HG03571 (cell line): ENCODE results near the gene KLHL10.
A peak's percentile ranks its signal among the peaks of the same experiment; 100 is the strongest.
"Not testable (repeated sequence)": the region's sequence is repeated elsewhere in the genome, so short reads cannot be mapped to it uniquely, and the experiment has no call there.

Experiments
- ATAC-seq: cut with Tn5 transposase; IDR thresholded peaks from one replicate; pipeline ENCODE4 v1.9.1; 2021; ENCODE audit not compliant: unreplicated experiment

KLHL10 gene

DNA sequence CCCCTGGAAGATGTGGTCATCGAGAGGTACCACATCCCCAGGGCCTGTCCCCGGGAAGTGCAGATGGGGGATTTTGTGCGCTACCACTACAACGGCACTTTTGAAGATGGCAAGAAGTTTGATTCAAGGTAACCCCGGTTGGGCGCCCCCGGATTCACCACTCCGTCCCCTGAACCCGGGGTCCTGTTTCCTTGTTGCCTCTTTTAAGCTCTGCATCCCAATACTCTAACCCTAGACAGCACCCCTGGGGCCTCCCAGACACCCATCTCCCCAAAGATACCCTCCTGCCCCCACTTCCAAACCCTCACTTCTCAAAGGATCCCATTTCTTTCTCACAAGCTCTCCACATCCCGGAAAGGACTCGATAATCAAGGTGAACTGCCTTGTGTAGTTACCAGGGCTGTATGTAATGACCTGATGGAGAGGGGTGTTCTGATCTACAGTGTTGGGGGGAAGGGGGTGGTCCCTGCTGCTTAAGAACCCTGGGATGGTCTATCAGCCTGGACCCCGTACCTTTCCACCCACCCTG lies 24.4 kb upstream of the KLHL10 start:
- ATAC-seq = no peak

DNA sequence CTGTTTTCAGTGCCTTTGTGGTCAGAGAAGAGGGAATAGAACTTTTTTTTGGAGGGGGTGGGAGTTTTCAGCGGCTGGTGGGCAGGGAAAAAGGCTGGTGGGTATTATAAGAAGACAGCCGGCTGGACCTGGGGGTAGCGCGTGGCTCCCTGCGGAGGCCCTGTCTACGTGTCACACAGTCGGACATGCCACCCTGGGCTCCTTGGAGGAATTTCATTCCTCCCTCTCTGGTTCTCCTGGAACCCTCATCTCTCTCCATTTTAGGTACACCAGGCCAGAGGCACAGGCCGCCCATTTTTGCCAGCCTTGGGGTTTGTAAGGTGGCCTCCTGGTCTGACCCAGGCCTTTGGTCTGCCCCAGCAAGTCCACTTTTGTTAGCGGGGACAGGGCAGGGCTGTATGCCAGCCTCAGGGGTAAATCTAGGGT lies 23.9 kb upstream of the KLHL10 start:
- no peak for ATAC-seq

DNA sequence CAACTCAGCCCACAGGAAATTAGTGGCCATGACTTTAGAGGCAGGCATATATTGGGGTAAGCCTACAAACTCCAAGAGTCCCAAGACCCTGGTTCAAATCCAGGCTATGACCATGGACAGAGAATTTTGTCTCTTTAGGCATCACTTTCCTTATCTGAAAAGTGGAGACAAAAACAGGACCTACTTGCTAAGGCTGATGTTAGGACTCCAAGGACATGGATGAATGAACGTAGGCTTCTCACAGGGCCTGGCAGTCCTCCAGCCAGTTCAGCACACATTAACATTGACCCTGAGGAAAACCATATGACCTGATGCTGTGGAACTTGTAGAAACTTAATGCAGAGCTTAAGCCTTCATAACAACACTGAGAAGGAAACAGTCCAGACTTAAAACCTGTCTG lies 23.4 kb upstream of the KLHL10 start:
- ATAC-seq = no peak

DNA sequence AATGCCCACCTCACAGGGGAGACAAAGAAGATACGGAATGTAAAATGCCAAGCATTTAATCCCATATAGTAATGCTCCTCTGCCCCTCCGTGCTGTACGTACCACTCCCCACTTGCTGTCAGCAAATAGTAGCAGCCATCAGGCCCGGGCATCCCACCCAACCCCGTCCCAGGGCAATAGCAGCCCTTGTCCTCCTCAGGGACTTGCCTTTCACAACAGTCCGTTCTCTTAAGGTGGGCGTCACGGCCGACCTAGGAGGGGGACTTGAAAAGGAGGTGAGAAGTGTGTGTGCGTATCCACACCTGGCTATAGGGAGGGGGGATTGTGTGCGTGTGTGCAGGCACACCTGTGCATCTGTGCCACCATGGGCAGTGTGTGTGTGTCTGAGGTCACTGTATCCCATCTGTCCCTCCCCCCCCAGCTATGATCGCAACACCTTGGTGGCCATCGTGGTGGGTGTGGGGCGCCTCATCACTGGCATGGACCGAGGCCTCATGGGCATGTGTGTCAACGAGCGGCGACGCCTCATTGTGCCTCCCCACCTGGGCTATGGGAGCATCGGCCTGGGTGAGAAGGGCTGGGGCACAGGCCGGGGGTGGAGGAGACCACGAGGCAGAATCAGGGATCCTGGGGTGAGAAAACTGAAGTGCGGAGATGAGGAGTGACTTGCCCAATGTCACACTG lies 20.8 kb upstream of the KLHL10 start:
- ATAC-seq = no peak

DNA sequence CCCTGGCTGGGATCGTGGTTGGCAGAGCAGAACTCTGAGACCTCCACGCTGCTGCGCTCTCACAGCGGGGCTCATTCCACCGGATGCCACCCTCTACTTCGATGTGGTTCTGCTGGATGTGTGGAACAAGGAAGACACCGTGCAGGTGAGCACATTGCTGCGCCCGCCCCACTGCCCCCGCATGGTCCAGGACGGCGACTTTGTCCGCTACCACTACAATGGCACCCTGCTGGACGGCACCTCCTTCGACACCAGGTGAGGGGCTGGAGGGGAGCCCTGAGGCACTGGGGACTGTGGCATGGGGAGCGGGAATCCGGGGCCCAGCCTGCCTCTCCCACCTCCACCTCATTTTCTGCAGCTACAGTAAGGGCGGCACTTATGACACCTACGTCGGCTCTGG lies 19.6 kb upstream of the KLHL10 start:
- no peak for ATAC-seq

DNA sequence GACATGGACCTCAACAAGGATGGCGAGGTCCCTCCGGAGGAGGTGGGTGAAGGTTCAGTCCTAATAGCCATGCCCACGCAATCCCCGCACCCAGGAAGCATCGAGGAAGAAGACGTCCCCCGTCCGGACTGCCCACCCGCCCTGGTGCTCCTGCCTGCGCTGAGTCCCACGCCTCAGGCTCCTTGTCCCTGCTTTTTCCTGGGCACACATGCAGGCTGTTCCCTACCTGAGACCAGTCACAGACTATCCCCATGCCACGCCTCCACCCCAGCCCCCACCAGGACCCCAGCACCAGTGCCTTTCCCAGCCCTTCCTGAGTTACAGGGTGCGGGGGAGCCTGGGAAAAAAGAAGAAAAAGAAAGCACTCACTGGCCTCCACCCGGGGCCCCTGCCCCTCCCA lies 15.8 kb upstream of the KLHL10 start:
- no peak for ATAC-seq

DNA sequence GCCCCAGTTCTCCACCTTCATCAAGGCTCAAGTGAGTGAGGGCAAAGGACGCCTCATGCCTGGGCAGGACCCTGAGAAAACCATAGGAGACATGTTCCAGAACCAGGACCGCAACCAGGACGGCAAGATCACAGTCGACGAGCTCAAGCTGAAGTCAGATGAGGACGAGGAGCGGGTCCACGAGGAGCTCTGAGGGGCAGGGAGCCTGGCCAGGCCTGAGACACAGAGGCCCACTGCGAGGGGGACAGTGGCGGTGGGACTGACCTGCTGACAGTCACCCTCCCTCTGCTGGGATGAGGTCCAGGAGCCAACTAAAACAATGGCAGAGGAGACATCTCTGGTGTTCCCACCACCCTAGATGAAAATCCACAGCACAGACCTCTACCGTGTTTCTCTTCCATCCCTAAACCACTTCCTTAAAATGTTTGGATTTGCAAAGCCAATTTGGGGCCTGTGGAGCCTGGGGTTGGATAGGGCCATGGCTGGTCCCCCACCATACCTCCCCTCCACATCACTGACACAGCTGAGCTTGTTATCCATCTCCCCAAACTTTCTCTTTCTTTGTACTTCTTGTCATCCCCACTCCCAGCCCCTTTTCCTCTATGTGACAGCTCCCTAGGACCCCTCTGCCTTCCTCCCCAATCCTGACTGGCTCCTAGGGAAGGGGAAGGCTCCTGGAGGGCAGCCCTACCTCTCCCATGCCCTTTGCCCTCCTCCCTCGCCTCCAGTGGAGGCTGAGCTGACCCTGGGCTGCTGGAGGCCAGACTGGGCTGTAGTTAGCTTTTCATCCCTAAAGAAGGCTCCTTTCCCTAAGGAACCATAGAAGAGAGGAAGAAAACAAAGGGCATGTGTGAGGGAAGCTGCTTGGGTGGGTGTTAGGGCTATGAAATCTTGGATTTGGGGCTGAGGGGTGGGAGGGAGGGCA lies 15.1 kb upstream of the KLHL10 start:
- ATAC-seq = no peak

DNA sequence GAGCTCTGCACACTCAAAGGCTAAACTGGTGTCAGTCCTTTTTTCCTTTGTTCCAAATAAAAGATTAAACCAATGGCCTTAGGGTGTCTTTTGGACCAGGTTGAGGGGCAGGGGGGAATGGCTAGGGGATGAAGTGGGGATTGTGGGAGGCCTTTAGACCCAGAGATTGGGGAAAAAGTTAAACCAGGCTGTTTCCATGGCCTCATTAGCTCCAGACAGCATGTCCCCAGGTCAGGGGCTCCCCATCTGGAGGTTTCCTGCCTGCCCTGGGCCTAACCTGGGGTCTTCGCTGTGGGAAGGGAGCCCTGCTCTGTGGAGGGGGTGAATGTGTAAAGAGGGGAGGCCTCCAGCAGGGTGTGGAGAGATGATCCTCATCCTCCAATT lies 14.5 kb upstream of the KLHL10 start:
- no peak for ATAC-seq

DNA sequence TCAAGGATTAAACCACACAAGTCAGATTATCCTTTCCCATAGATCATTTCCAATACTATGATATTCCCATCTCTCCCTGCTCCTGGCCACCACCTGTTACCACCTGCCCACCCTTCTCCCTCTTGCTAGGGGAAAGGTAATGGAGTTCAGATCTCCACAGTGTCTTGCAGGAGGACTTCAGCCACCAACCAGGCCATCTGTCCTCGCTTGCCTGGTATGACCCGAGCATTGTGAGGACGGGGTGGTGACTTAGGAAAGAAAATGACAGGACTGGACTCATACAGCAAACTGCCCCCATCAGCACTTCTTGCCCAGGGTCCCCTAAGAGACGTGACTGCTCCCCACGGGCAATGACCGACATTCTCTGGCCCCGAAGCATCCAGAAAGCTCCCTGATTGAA lies 14.0 kb upstream of the KLHL10 start:
- no peak for ATAC-seq

DNA sequence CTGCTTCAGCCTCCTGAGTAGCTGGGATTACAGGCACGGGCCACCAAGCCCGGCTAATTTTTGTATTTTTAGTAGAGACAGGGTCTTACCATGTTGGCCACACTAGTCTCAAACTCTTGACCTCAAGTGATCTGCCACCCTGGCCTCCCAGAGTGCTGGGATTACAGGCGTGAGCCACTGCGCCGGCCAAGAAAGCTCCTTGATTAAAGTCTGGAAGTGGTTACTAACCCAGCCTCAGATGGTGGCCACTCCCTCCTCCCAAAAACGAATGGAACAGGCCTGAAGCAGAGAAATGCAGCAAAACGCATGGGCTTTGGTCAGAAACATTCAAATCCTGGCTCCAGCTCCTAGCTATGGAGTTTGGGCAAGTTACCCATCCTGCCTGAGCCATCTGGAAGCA lies 13.5 kb upstream of the KLHL10 start:
- no peak for ATAC-seq

DNA sequence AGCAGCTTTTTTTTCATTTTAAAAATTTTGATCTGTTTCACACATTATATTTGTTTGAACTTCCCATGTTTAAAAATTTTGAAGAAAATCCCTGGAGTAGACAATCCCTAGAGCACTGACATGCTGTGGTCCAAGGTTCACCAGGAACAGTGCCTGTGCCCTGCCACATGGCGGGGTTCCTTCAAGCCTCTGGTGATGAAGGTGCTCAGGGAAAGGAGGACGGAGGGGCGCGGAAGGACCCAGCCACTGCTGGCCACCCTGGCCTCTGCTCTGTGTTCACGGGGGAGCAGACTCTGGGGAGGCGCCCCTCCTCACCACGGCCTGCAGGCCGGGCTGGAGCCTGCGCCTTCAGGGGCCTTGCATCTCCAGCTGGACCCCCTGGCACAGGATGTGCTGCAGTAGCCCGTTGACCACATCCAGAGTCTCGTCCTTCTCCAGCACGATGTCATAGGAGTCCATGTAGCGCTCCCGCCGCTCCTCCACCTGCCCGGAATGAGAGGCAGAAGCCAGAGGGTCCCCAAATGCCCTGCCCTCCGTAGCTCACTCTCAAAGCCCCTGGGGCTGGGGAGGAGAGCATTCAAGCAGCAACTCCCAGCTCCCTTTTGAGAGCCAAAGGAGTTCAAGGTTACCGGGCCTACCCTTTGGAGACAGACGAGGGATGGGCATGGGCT lies 12.3 kb upstream of the KLHL10 start:
- no peak for ATAC-seq

DNA sequence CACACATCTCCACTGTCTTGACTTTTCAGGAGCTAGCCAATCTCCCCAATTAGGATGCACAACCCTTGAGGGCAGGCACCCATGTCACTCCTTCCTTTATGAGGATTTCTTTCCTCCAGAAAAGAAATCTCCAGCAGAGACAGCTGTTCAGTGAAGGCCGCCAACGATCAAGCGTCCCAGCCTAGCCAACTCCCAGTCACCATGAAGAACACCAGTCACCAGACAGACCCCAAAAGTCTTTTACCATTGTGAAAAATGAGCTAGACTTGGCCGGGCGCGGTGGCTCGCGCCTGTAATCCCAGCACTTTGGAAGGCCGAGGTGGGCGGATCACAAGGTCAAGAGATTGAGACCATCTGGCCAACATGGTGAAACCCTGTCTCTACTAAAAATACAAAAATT lies 7.7 kb upstream of the KLHL10 start:
- not testable (repeated sequence) for ATAC-seq

DNA sequence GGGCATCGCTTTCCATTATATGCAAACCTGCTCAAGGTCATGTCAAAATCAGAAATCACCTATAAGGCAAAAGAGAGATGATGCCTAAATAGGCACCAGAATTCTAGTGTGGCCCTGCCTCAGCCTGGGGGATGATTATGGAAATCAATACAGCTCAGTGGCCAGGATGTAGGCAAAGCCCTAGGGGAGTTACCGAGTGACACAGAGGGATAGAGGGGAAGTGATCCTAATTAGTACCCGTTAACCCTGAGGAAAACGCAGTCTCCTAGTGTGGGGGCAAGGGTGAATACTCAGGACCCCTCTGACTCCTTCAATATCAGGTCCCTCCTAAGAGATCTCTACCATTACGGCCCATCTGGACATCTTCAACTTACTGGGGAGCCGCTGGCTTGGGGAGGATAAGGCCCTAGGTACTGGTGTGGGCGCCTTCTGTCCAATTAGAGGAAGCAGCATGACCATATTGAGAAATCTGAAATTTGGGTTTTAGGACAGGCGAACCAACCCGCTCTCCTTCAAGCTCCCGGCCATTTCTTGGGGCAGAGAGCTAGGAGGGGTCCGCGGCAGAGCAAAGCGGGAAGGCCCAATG lies 2.3 kb upstream of the KLHL10 start:
- ATAC-seq = peak; percentile 16

DNA sequence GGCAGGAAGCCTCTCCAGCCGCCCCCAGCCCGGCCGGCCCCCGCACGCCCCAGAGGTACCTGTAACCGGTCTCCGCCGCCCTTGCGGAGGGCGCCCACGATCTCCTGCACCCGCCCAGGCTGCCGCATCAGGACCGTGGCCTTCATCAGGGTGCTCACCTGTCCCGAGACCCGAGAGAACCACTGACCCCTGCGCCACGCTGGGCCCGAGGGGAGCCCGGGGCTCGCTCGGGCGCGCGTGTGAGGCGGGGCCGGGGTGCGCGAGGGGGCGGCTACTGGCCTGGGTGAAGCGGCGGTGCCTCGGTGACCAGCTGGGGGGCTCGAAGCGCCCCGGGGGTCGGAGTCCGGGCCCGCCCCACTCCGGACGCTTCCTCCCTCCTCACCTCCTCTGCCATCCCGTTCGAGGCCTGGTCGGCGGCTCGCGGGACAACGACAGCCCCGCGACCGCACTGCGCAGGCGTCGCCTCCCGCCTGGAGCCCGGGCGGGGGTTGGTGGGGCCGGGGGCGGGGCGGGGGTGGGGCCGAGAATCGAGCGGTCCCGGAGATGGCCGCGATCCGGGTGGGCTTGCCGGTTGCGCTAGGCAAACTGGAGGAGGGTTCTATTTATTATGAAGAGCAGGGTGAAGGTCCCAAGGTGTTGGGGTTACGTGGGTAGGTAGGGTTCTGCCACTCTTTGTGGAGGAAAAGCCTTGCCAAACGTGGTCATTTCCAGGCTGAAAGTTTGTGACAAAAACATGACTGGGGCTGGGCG lies 1.6 kb upstream of the KLHL10 start, which contains the start of gene NT5C3B:
NT5C3B (minus strand) TSS at position 433 of the 750 bp plus-strand sequence; CDS start at position 394, 39 bp downstream.
- peak; percentile 47 for ATAC-seq

DNA sequence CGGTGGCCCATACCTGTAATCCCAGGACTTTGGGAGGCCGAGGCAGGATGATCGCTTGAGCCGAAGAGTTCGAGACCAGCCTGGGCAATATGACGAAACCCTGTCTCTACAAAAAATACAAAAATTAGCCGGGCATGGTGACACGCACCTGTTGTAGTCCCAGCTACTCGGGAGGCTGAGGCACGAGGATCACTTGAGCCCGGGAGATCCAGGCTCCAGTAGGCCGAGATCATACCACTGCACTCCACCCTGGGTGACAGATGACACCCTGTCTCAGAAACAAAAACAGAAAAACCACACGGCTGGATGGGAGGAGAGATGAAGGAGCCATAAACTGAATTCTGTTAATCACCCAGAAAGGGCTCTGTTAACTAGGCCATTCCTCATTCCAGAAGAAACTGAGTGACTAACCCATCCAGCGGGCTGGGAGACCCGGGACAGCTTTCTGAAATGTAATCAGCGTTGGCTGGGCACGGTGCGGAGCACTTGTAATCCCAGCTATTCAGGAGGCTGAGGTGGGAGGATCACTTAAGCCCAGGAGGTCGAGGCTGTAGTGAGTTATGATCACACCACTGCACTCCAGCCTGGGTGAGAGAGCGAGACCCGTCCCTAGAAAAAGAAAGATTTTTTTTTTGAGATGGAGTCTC lies 952 bp upstream of the KLHL10 start:
- ATAC-seq = no peak

DNA sequence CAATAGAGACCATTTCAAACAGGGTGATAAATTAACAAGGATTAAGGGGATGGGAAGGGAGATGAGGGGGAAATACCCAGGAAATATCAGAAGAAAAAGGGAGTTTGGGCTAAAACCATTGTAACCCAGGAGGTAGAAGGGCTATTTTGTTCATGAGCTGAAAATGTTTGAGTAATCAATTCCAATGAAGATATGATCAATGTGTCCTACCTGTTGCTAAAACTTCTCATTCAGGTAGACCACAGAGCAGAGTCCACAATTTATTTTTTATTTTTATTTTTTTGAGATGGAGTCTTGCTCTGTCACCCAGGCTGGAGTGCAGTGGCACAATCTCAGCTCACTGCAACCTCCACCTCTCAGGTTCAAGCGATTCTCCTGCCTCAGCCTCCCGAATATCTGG lies 1.8 kb downstream of the KLHL10 start:
- ATAC-seq = not testable (repeated sequence)

DNA sequence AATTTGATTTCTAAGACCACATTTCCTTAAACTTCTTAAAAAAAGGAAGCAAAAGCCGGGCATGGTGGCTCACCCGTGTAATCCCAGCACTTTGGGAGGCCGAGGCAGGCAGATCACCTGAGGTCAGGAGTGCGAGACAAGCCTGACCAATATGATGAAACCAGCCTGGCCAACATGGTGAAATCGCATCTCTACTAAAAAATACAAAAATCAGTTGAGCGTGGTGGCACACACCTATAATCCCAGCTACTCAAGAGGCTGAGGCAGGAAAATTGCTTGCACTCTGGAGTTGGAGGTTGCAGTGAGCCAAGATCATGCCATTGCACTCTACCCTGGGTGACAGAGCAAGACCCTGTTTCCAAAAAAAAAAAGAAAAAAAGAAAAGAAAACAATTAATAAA lies 3.2 kb downstream of the KLHL10 start:
- ATAC-seq = not testable (repeated sequence)

DNA sequence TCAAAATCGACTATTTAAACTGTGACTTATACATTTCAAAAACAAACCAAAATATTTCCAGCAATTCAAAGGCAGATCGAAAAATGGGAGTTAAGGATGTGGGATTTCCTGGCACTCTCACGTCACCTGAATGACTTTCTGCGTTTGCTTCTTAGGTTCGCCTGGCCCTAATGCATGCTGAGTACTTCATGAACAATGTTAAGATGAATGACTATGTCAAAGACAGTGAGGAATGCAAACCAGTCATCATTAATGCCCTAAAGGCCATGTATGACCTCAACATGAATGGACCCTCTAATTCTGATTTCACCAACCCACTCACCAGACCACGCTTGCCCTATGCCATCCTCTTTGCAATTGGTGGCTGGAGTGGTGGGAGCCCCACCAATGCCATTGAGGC lies 7.3 kb downstream of the KLHL10 start:
- ATAC-seq = no peak

DNA sequence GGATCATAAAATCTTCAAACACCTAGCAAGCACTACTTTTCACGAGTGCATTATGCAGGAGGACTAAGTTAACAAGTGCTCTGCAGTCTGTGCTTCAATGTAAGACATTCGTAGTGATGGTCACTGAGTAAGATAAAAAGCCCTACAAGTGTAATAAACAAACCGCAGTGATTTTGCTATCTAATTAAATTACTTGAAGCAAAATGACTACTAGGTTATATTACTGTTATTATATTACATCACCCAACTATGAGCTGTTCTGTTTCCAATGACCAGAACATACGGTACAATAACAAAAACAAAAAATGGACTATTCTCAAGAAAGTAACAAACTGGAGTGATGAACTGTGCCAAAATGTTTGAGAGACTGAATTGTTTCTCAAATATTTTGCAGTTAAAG lies 11.2 kb downstream of the KLHL10 start:
- no peak for ATAC-seq
